Neural cell (in vitro differentiated cells): ENCODE measurements around the gene SLC25A21. TPM values are rescaled to one million over a fixed set of nuclear protein-coding genes. Genes with fewer than 3 reads are reported as not detected.

ENCODE experiments used
- H2AFZ ChIP-seq: fragments of 200-600, 300-800 bp; sonication (generic), shearing (Covaris generic); 2 replicates; pipeline ENCODE4 v1.6.0; 2014; ENCODE audit warnings: low read depth, mild to moderate bottlenecking, antibody characterized with exemption, low read length, moderate library complexity
- H3F3A ChIP-seq: fragments of 200-600 bp; shearing (Covaris generic); 2 replicates; pipeline ENCODE4 v1.6.1; 2016; ENCODE audit warnings: mild to moderate bottlenecking, moderate library complexity, mixed read lengths, antibody characterized with exemption, low read length; ENCODE audit not compliant: insufficient read depth, poor library complexity, severe bottlenecking
- H3K27ac ChIP-seq: fragments of 200-600, 300-800 bp; sonication (generic), shearing (Covaris generic); 2 replicates; pipeline ENCODE4 v1.5.1; 2014; ENCODE audit warnings: mild to moderate bottlenecking, low read length, moderate library complexity
- H3K27me3 ChIP-seq: fragments of 300-800, 200-600 bp; sonication (generic), shearing (Covaris generic); 2 replicates; pipeline ENCODE4 v1.6.0; 2014; ENCODE audit warnings: mild to moderate bottlenecking, low read depth, low read length, moderate library complexity; ENCODE audit not compliant: insufficient read depth
- H3K36me3 ChIP-seq: fragments of 300-800, 200-600 bp; sonication (generic), shearing (Covaris generic); 2 replicates; pipeline ENCODE4 v1.5.1; 2014; ENCODE audit warnings: mild to moderate bottlenecking, antibody characterized with exemption, low read length, moderate library complexity; ENCODE audit not compliant: insufficient read depth
- H3K4me2 ChIP-seq: fragments of 300-800, 200-600 bp; sonication (generic), shearing (Covaris generic); 2 replicates; pipeline ENCODE4 v1.6.0; 2014; ENCODE audit warnings: mild to moderate bottlenecking, low read length
- H3K4me3 ChIP-seq: fragments of 300-800, 200-600 bp; sonication (generic), shearing (Covaris generic); 2 replicates; pipeline ENCODE4 v1.5.1; 2014; ENCODE audit warnings: mild to moderate bottlenecking, low read length, moderate library complexity
- H3K79me2 ChIP-seq: fragments of 200-600 bp; shearing (Covaris generic); replicated peaks from 2 replicates; pipeline ENCODE4 v1.6.0; 2014; ENCODE audit warnings: mild to moderate bottlenecking, low read length, moderate library complexity; ENCODE audit not compliant: insufficient read depth
- H3K9ac ChIP-seq: fragments of 300-800, 200-600 bp; sonication (generic), shearing (Covaris generic); 2 replicates; pipeline ENCODE4 v1.6.1; 2016; ENCODE audit warnings: mild to moderate bottlenecking, low read length, mixed read lengths
- H3K9me2 ChIP-seq: fragments of 200-600 bp; shearing (Covaris generic); 2 replicates; pipeline ENCODE4 v1.6.1; 2016; ENCODE audit warnings: mild to moderate bottlenecking, low read length, mixed read lengths; ENCODE audit not compliant: insufficient read depth
- H3K9me3 ChIP-seq: fragments of 200-600, 300-800 bp; sonication (generic), shearing (Covaris generic); 2 replicates; pipeline ENCODE4 v1.6.1; 2016; ENCODE audit warnings: mild to moderate bottlenecking, mixed run types, low read length, moderate library complexity, mixed read lengths
- H4K20me1 ChIP-seq: fragments of 200-600 bp; shearing (Covaris generic); 2 replicates; pipeline ENCODE4 v1.6.1; 2016; ENCODE audit warnings: mild to moderate bottlenecking, mixed run types; ENCODE audit not compliant: insufficient read depth
- CTCF ChIP-seq: fragments of 450-650 bp; IDR thresholded peaks from 2 replicates; pipeline ENCODE4 v1.5.1; 2014; ENCODE audit warnings: antibody characterized with exemption, mild to moderate bottlenecking, moderate library complexity; ENCODE audit not compliant: poor library complexity, severe bottlenecking
- EP300 ChIP-seq: fragments of 450-650 bp; conservative IDR thresholded peaks from 2 replicates; pipeline ENCODE4 v1.6.1; 2014; ENCODE audit warnings: antibody characterized with exemption, mild to moderate bottlenecking, moderate library complexity; ENCODE audit not compliant: poor library complexity, severe bottlenecking
- EZH2 ChIP-seq: fragments of 200-600, 300-800 bp; shearing (Covaris generic), sonication (generic); IDR thresholded peaks from 2 replicates; pipeline ENCODE4 v1.6.1; 2014; ENCODE audit warnings: antibody characterized with exemption, low read length, borderline replicate concordance, mild to moderate bottlenecking; ENCODE audit not compliant: insufficient read depth, poor library complexity, severe bottlenecking
- MXI1 ChIP-seq: fragments of 450-650 bp; conservative IDR thresholded peaks from 2 replicates; pipeline ENCODE4 v1.6.1; 2014; ENCODE audit warnings: antibody characterized with exemption, mild to moderate bottlenecking; ENCODE audit not compliant: poor library complexity, severe bottlenecking
- POLR2AphosphoS5 ChIP-seq: IDR thresholded peaks from 2 replicates; pipeline ENCODE4 v1.6.1; 2012
- RAD21 ChIP-seq: fragments of 450-650 bp; conservative IDR thresholded peaks from 2 replicates; pipeline ENCODE4 v1.6.1; 2014; ENCODE audit warnings: antibody characterized with exemption, mild to moderate bottlenecking, moderate library complexity
- REST ChIP-seq: IDR thresholded peaks from 2 replicates; pipeline ENCODE4 v1.6.1; 2012; ENCODE audit warnings: borderline replicate concordance
- SMC3 ChIP-seq: fragments of 450-650 bp; conservative IDR thresholded peaks from 2 replicates; pipeline ENCODE4 v1.6.1; 2014; ENCODE audit warnings: antibody characterized with exemption, mild to moderate bottlenecking, moderate library complexity; ENCODE audit not compliant: poor library complexity
- TAF1 ChIP-seq: IDR thresholded peaks from 2 replicates; pipeline ENCODE4 v1.6.1; 2012; ENCODE audit warnings: low read depth
- polyA plus RNA-seq: library from polyadenylated mRNA; depleted of rRNA; stranded (reverse); fragments of >200 nt; gene quantifications from 2 replicates; pipeline ENCODE4 v1.2.3, GENCODE V29; 2014

Gene SLC25A21
- polyA plus RNA-seq, 1 donor from 2014 or later, result 0.35 TPM

GRCh38 chr14:36747411-36748184, 424.8 kb downstream of the SLC25A21 start:
- no peak overlapping the region for H3K4me2 ChIP-seq
- H3K79me2 ChIP-seq, result no peaks in the 10 kb centered on the region
- no peak overlapping the region for H3K27ac ChIP-seq
- H3F3A ChIP-seq, result no peaks in the 10 kb centered on the region
- H3K9me3 ChIP-seq, result no peaks in the 10 kb centered on the region
- H3K9ac ChIP-seq, result no peak overlapping the region
- no peaks in the 10 kb centered on the region for H3K36me3 ChIP-seq
- no peaks in the 10 kb centered on the region for H4K20me1 ChIP-seq
- H2AFZ ChIP-seq, result no peak overlapping the region
- no peaks in the 10 kb centered on the region for H3K9me2 ChIP-seq
- no peak overlapping the region for H3K4me3 ChIP-seq
- TF ChIP-seq POLR2AphosphoS5 (no peak), RAD21 (no peak), CTCF (no peak), REST (no peak), EZH2 (no peak), MXI1 (no peak), SMC3 (no peak), EP300 (no peak), TAF1 (no peak)
- no peaks in the 10 kb centered on the region for H3K27me3 ChIP-seq

- TF ChIP-seq SMC3, result no peak
- TF ChIP-seq TAF1, result no peak
- TF ChIP-seq POLR2AphosphoS5, result no peak
- no peak for TF ChIP-seq EZH2
- TF ChIP-seq REST, result no peak
- TF ChIP-seq EP300, result no peak
- Histone ChIP-seq H3K27ac (no peak overlapping the region), H2AFZ (no peak overlapping the region), H3K36me3 (no peaks in the 10 kb centered on the region), H3K9me3 (no peaks in the 10 kb centered on the region), H3K4me3 (no peak overlapping the region), H3K79me2 (no peaks in the 10 kb centered on the region), H3K4me2 (no peak overlapping the region), H3K27me3 (no peaks in the 10 kb centered on the region), H3K9me2 (no peaks in the 10 kb centered on the region), H4K20me1 (no peaks in the 10 kb centered on the region), H3F3A (no peaks in the 10 kb centered on the region), H3K9ac (no peak overlapping the region)
Observed at GRCh38 chr14:36746872-36747271, 425.5 kb downstream of the SLC25A21 start.
